ENCODE measurements around the gene PCDHGA1.

DNA sequence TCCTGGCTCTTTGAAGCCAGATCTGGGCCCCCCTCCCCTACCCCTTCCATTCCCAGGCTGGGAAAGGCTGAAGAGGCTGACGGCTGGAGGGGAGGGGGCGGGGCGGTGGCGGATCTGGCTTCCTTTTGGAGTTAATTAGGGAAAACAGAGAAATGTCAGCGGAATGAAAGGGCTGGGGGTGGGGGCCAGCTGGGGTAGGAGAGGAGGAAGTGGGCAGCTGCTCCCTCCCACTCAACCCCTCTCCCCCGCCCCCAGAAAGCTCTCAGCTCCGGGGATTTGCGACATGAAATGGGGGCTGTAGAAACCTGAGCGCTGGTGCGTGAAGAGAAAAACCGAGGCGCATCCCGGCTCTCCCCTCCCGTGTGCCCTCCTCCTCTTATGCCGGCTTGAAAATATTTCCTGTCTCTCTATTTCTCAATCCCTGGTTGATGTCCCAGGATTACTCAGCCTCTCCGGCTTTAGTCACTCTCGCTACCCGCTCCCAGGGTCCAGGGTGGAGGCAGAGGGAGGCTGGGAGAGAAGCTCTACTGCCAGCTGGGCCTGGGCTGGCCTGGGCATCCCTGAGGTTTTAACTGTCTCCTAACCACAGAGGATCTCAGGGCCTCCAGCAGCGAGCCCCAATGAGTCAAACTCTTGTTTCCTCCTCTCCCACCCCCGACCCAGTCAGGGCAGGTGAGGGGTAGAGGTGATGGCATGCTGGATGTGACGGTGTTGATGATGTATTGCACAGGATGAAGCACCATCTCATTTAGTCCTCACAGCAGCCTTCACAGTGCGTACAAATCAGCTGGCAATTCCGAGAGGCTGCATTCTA is 178.7 kb downstream of the PCDHGA1 start:
- TF ChIP-seq FOXM1 (IDR thresholded peaks at IDR 0.05; ENCODE audit: borderline replicate concordance) (no peak), BHLHE40 (IDR thresholded peaks at IDR 0.05; ENCODE audit: borderline replicate concordance) (no peak), TARDBP (IDR thresholded peaks at IDR 0.05) (no peak), FOXK2 (IDR thresholded peaks at IDR 0.05) (no peak), SUZ12 (IDR thresholded peaks at IDR 0.05) (no peak), ARNT (IDR thresholded peaks at IDR 0.05) (no peak), FOXA1 (IDR thresholded peaks at IDR 0.05) (no peak)
- TF ChIP-seq, protein P1, sequence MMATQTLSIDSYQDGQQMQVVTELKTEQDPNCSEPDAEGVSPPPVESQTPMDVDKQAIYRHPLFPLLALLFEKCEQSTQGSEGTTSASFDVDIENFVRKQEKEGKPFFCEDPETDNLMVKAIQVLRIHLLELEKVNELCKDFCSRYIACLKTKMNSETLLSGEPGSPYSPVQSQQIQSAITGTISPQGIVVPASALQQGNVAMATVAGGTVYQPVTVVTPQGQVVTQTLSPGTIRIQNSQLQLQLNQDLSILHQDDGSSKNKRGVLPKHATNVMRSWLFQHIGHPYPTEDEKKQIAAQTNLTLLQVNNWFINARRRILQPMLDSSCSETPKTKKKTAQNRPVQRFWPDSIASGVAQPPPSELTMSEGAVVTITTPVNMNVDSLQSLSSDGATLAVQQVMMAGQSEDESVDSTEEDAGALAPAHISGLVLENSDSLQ (IDR thresholded peaks at IDR 0.05): no peak

Data from HEK293T (cell line).